C4-2B (cell line): ENCODE results near the gene LCP1.

ENCODE experiments used
- H3K27ac ChIP-seq: fragments of 450-650 bp; 2 replicates; pipeline ENCODE4 v1.5.1; 2017
- CTCF ChIP-seq: fragments of 450-650 bp; conservative IDR thresholded peaks from 2 replicates; pipeline ENCODE4 v1.5.1; 2017; ENCODE audit warnings: mild to moderate bottlenecking
- ZFX ChIP-seq: fragments of 450-650 bp; IDR thresholded peaks from 2 replicates; pipeline ENCODE4 v1.6.1; 2017

The LCP1 gene

DNA sequence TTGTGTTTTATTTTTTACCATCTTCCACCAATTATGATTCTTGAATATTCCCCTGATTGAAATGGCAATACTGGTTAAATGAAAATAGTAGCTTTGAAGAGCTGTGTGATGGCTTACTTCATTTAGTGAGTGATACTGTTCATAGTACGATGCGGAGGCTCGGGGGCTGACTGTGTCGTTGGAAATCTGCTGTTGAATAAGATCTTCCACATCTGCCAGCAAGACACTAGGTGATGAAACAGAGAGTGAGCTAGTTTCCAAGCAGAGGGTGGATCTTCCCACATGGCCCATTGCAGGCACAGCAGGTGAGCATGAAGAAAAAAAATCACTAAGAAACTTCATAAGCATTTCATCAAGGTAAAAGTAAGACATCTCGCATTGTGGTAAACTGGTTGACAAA is 99.7 kb downstream of the LCP1 start:
- H3K27ac ChIP-seq = no peak overlapping the region
- TF ChIP-seq ZFX (no peak), CTCF (no peak)

GRCh38 chr13:46079770-46080169 is 102.2 kb downstream of the LCP1 start:
- TF ChIP-seq CTCF = no peak
- TF ChIP-seq ZFX = no peak
- no peak overlapping the region for H3K27ac ChIP-seq

- H3K27ac ChIP-seq = no peak overlapping the region
- TF ChIP-seq ZFX = no peak
- no peak for TF ChIP-seq CTCF
Measured at GRCh38 chr13:46077265-46077664, 104.7 kb downstream of the LCP1 start.

GRCh38 chr13:46076827-46077226 is 105.2 kb downstream of the LCP1 start:
- TF ChIP-seq ZFX (no peak), CTCF (no peak)
- H3K27ac ChIP-seq = no peak overlapping the region
